Fibroblast of skin of back (primary cell): ENCODE data around the gene RRP1. TPM values are rescaled to one million over a fixed set of nuclear protein-coding genes. Genes with fewer than 3 reads are reported as not detected.

Experiments used
- DNase-seq: peaks from one replicate; pipeline ENCODE4 v3.0.0-alpha.2; 2013
- polyA plus RNA-seq, 2 experiments: library from polyadenylated mRNA; unstranded; fragments of 120-200 nt; gene quantifications; one replicate each; pipeline ENCODE4 v1.2.1, GENCODE V29; 2013; ENCODE audit not compliant: insufficient read length in 2 of 2

Gene RRP1
- 31.0 TPM for polyA plus RNA-seq (2013, experiment 1 of 2; ENCODE audit: insufficient read length)
- polyA plus RNA-seq (2013, experiment 2 of 2; ENCODE audit: insufficient read length) = 16.2 TPM

GRCh38 chr21:43789276-43790009, at the start of gene RRP1:
Gene RRP1, plus strand, starts transcription at chr21:43789577. Its CDS starts 53 bp downstream, at chr21:43789630.
- peak; percentile 86 for DNase-seq

- no peak for DNase-seq
Measured at GRCh38 chr21:43739621-43740435, 49.5 kb upstream of the RRP1 start.

- DNase-seq = peak; percentile 42
Measured at GRCh38 chr21:43740497-43741156, 48.8 kb upstream of the RRP1 start.

GRCh38 chr21:43741423-43742096, 47.8 kb upstream of the RRP1 start:
- no peak for DNase-seq

GRCh38 chr21:43743947-43744346, 45.4 kb upstream of the RRP1 start:
- no peak for DNase-seq

GRCh38 chr21:43744725-43745124, 44.7 kb upstream of the RRP1 start:
- DNase-seq = no peak

- no peak for DNase-seq
Measured at GRCh38 chr21:43745772-43746517, 43.4 kb upstream of the RRP1 start.

GRCh38 chr21:43748622-43749021, 40.8 kb upstream of the RRP1 start:
- no peak for DNase-seq

- no peak for DNase-seq
Measured at GRCh38 chr21:43749651-43750262, 39.6 kb upstream of the RRP1 start.

- DNase-seq = no peak
Measured at GRCh38 chr21:43750339-43751033, 38.9 kb upstream of the RRP1 start.

GRCh38 chr21:43751955-43752591, 37.3 kb upstream of the RRP1 start:
- DNase-seq = no peak

- DNase-seq = no peak
Measured at GRCh38 chr21:43752758-43753438, 36.5 kb upstream of the RRP1 start.

GRCh38 chr21:43753439-43753799, 36.0 kb upstream of the RRP1 start:
- DNase-seq = no peak

GRCh38 chr21:43754948-43755781, 34.2 kb upstream of the RRP1 start:
- no peak for DNase-seq

- DNase-seq = no peak
Measured at GRCh38 chr21:43755820-43756594, 33.4 kb upstream of the RRP1 start.

- DNase-seq = no peak
Measured at GRCh38 chr21:43757601-43758000, 31.8 kb upstream of the RRP1 start.

GRCh38 chr21:43758111-43758641, 31.2 kb upstream of the RRP1 start:
- DNase-seq = peak; percentile 16

- DNase-seq = no peak
Measured at GRCh38 chr21:43758811-43759210, 30.6 kb upstream of the RRP1 start.
